GM12874 (cell line): ENCODE results near the gene PAX6.

Experiments
- CTCF ChIP-seq: IDR thresholded peaks from 2 replicates; pipeline ENCODE4 v1.5.1; 2011; ENCODE audit warnings: low read depth, mild to moderate bottlenecking, control low read depth, low read length, moderate library complexity; ENCODE audit not compliant: insufficient read depth

The PAX6 gene

DNA sequence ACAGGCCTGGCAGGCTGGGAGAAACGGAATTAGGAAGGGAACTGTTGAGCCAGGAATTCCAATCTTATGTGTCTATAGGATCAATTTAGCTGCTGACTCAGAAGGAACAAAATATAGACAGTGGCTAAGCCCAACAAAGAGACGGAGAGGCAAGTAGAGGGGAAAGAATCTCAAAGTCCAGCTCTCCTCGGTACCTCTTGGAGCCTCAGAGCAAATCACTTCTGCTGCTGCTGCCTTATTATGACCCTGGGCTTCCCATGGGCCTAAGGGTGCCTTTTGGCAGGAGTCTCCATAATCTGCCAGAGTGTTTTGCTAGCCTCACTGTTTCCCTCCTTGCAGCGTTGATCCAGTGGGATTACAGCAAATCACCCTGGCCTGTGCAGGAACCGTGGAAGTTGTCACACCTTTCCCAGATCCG lies 31.7 kb downstream of the PAX6 start:
- TF ChIP-seq CTCF = no peak

GRCh38 chr11:31772412-31772811 lies 38.7 kb downstream of the PAX6 start:
- TF ChIP-seq CTCF = no peak

DNA sequence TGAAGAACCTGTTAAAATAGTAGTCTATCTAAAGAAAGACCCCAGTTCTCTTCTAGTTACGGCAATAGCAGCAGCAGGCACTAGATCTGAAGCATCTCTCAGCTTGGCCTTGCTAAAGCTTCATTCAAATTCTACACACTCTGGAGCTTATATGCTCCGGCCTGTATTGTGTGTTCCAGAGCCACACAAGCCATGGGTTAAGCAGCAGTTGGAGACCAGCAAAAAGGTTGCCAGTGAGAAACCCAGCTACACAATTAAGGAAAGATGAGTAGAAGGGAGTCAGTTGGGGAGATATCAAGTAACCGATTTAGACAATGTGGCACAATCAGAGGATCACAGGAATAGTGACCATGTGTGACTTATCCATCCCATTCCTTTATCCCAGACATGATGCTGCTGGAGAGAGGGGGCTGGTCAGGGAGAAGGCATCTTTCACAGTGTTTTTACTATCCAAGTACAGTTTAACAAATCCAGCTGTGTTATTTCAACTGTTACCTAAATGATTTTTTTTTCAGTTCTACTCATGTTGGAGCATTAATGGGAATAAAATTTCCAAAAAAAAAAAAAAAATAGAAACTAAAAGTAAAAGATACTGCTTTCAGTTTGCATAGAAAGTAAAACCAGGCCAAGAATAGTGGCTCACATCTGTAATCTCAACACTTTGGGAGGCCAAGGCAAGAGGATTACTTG lies 41.0 kb downstream of the PAX6 start:
- TF ChIP-seq CTCF = no peak

DNA sequence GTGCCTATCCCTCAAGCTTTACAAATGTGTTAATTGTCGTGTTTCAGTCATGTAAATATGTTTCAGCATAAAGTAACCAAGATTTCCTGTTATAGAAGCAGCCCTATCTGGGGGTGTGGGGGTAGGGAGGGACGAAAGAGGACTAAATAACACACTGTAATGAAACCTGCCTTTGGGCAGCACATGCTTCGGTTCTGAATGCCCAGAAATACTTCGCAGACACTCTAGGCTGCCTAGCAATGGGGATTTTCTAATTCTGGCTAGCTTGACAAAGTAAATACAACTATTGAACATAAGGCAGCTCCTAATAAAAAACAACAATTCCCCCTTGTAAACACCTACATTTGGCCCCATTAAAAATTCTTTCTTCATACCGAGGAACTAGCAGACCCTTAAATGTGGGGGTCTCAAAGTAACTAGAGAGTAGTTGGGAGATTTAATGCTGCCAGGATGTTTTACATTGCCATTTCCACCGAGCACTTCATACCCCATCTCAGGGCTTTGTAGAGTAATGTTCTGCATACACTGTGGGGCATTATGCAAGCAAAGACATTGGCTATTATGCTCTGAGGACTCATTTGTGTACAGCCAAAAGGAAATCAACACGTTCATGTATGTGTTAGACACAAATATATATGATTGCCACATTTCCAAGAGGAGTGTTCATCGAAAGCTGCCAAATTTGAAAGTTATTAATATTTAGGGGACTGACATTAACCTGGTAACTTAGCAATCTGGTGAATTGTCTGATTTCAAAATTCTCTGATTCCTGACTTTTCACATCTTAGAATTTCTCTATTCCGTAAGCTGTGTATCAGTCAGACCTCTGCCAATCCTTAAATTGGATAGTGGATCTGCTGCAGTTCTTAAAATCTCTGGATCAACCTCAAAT lies 42.1 kb downstream of the PAX6 start:
- no peak for TF ChIP-seq CTCF

DNA sequence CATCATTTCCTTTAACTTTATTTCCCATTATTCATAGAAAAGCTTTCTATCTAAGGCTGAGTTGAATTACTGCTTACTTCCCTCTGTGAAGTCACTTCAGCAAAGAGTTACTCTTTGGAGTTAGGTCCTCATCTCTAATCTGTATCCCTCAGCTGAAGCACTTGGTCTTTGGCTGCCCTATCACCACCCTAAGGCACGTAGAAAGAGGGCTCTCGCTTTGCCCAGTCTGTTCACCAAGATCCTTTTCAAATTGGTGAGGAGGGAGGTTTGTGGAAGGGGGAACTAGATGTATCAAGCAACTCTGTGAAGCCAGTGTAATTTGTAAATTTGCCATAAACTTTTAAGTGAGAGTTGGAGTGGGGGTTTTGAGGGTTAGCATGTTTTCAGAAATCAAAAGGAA lies 43.4 kb downstream of the PAX6 start:
- TF ChIP-seq CTCF = no peak

GRCh38 chr11:31767066-31767465 lies 44.1 kb downstream of the PAX6 start:
- TF ChIP-seq CTCF = no peak

DNA sequence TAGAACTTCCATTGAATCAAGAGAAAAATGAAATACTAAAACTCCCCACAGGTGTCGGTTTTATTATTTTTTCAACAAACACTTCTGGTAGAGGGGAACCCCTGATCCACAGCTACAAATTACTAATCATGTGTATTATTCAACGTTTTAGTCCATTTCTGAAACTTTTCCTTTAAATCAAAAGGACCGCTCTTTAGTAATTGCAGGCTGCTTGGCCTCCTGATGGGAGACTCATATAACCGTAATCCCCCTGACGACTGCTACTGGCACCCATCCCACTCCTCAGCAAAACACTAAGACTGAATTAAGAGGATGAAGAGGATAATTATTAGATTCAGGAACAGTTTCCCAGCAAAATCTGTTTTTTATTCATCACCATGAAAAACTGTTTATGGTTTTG lies 46.4 kb downstream of the PAX6 start:
- TF ChIP-seq CTCF = no peak
